Calu3 (cell line): Measurements from ENCODE around the gene CHL1. TPM values are rescaled to one million over a fixed set of nuclear protein-coding genes. Genes with fewer than 3 reads are reported as not detected.

Experiments used
- BruUV-seq: library from RNA; stranded (reverse); fragments of 400-500 nt; replicated peaks from 2 replicates; lab custom pipeline; 2021; lab: Mats Ljungman, UMichigan
- CTCF ChIA-PET: fragments of 300-600 bp; sonication (Branson Sonifier 250); formaldehyde crosslinking; loops from one replicate; lab custom pipeline; 2022; ENCODE audit warnings: antibody characterized with exemption; lab: Charles Lee
- DNase-seq: peaks from one replicate; pipeline ENCODE4 v3.0.0; 2022
- H3K27ac Mint-ChIP-seq: one replicate; pipeline ENCODE4 v1.8.0; 2022; ENCODE audit warnings: mixed read lengths; ENCODE audit not compliant: unreplicated experiment
- H3K27me3 Mint-ChIP-seq: one replicate; pipeline ENCODE4 v1.8.0; 2022; ENCODE audit warnings: mixed read lengths; ENCODE audit not compliant: unreplicated experiment
- H3K36me3 Mint-ChIP-seq: one replicate; pipeline ENCODE4 v1.8.0; 2022; ENCODE audit warnings: mild to moderate bottlenecking, moderate library complexity, mixed read lengths; ENCODE audit not compliant: insufficient read depth, unreplicated experiment
- H3K4me1 Mint-ChIP-seq: one replicate; pipeline ENCODE4 v1.8.0; 2022; ENCODE audit warnings: mild to moderate bottlenecking, low read depth, mixed read lengths; ENCODE audit not compliant: unreplicated experiment
- H3K4me3 Mint-ChIP-seq: one replicate; pipeline ENCODE4 v1.8.0; 2022; ENCODE audit warnings: mild to moderate bottlenecking, low read depth, moderate library complexity, mixed read lengths; ENCODE audit not compliant: unreplicated experiment
- H3K9me3 Mint-ChIP-seq: one replicate; pipeline ENCODE4 v1.8.0; 2022; ENCODE audit warnings: low read depth, mixed read lengths; ENCODE audit not compliant: unreplicated experiment
- intact Hi-C: fragments of 100-400 bp; cut with micrococcal nuclease; formaldehyde crosslinking; loops from one replicate; pipeline ENCODE4 v1.10.0; 2022; ENCODE audit not compliant: unreplicated experiment
- total RNA-seq: library from RNA; stranded (reverse); gene quantifications from 2 replicates; pipeline ENCODE4 v1.2.3, GENCODE V29; 2022
- TF ChIP-seq, protein P1 (sequence below): fragments of 200-600 bp; IDR thresholded peaks from one replicate; pipeline ENCODE4 v1.8.0; 2022; ENCODE audit warnings: antibody characterized with exemption; ENCODE audit not compliant: unreplicated experiment

Gene CHL1
- total RNA-seq, 1 experiment from 2014 or later = 0.73 TPM

DNA sequence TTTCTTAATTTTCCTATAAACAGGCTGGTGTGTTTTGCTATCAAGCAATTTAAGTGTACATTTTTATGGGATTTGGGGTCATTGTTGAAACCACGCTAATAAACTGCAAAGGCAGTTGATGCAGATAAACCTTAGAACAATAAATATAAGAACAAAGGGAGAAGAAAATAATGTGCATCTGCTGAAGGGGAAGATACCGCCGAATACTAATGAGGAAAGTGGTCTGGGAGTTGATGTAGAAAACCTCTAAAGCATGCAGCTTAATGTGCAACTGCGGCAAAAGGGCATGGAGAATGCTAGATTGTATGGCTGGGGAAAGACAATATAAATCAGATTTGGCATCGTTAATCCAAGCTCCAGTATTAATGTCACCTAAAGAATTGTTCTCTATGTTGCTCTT, 29.8 kb upstream of the CHL1 start:
- TF ChIP-seq, protein P1, sequence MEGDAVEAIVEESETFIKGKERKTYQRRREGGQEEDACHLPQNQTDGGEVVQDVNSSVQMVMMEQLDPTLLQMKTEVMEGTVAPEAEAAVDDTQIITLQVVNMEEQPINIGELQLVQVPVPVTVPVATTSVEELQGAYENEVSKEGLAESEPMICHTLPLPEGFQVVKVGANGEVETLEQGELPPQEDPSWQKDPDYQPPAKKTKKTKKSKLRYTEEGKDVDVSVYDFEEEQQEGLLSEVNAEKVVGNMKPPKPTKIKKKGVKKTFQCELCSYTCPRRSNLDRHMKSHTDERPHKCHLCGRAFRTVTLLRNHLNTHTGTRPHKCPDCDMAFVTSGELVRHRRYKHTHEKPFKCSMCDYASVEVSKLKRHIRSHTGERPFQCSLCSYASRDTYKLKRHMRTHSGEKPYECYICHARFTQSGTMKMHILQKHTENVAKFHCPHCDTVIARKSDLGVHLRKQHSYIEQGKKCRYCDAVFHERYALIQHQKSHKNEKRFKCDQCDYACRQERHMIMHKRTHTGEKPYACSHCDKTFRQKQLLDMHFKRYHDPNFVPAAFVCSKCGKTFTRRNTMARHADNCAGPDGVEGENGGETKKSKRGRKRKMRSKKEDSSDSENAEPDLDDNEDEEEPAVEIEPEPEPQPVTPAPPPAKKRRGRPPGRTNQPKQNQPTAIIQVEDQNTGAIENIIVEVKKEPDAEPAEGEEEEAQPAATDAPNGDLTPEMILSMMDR = no peak
- CTCF ChIA-PET = no interaction called here
- peaks cover 3% of the 10 kb centered on the region for H3K9me3 Mint-ChIP-seq
- H3K4me1 Mint-ChIP-seq = no peaks in the 10 kb centered on the region
- H3K4me3 Mint-ChIP-seq = no peak overlapping the region
- intact Hi-C loops = no loop called here
- DNase-seq = no peak
- H3K36me3 Mint-ChIP-seq = no peaks in the 10 kb centered on the region
- H3K27ac Mint-ChIP-seq = no peak overlapping the region
- H3K27me3 Mint-ChIP-seq = peaks cover 17% of the 10 kb centered on the region
- no TSS peak for BruUV-seq

DNA sequence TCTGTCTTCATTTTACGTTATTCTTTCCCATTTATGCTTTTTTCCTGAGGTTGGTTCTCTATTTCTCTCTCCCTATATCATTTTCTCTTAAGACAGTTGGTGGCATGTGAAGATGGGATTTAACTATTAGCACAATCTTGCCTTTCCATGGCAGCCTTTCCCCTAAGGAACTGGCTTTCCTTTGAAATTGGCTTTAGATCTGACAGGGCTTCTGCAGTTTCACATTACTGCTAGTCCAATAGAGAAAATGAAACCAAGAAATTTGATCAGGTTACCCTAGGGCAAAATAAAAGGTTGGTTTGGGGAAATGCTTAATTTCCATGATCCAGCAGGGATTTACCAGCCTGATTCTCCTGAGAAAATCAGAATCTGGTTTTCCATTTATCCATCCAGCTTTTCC, 22.7 kb upstream of the CHL1 start:
- intact Hi-C loops = no loop called here
- no TSS peak for BruUV-seq
- CTCF ChIA-PET = no interaction called here

DNA sequence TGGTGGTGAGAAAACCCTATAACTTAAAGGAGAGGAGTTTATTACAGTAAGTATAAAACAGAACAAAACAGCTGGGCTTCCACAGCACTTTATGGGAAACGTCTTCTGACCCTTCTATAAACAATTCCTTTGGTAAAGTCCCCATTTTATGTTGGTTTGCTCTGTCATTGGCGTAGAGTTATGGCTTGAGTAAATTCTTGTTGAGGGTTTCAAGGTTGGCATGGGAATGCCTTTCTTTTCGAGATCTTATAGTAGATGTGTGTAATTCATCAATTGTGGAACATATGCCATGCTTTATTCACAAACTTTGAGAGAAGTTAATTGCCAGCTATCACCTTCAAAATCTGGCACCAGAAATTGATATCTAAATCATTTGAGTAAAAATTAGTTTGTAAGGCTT, 11.6 kb upstream of the CHL1 start:
- TF ChIP-seq, protein P1 = no peak
- H3K27me3 Mint-ChIP-seq = peaks cover 7% of the 10 kb centered on the region
- intact Hi-C loops = loop anchor here (5.0 kb wide), 1 partner anchor 1072 kb away; no protein-coding TSS in a partner anchor

More for the DNA sequence above, 22.7 kb upstream of the CHL1 start:
- Mint-ChIP-seq H3K27ac (no peak overlapping the region), H3K4me3 (no peak overlapping the region), H3K4me1 (peaks cover 8% of the 10 kb centered on the region), H3K36me3 (no peaks in the 10 kb centered on the region), H3K9me3 (no peaks in the 10 kb centered on the region), H3K27me3 (no peaks in the 10 kb centered on the region)
- TF ChIP-seq, protein P1 = no peak
- DNase-seq = no peak

GRCh38 chr3:192215-192929, 4.2 kb upstream of the CHL1 start:
- H3K4me1 Mint-ChIP-seq = peaks cover 7% of the 10 kb centered on the region
- no TSS peak for BruUV-seq
- CTCF ChIA-PET = no interaction called here
- no peaks in the 10 kb centered on the region for H3K9me3 Mint-ChIP-seq
- DNase-seq = no peak
- TF ChIP-seq, protein P1 = no peak
- intact Hi-C loops = no loop called here
- H3K36me3 Mint-ChIP-seq = peaks cover 6% of the 10 kb centered on the region
- no peak overlapping the region for H3K4me3 Mint-ChIP-seq
- no peak overlapping the region for H3K27ac Mint-ChIP-seq
- peaks cover 27% of the 10 kb centered on the region for H3K27me3 Mint-ChIP-seq

More for the DNA sequence above, 11.6 kb upstream of the CHL1 start:
- BruUV-seq = no TSS peak
- Mint-ChIP-seq H3K4me3 (no peak overlapping the region), H3K4me1 (no peaks in the 10 kb centered on the region), H3K36me3 (no peaks in the 10 kb centered on the region), H3K27ac (no peak overlapping the region), H3K9me3 (peaks cover 3% of the 10 kb centered on the region)
- CTCF ChIA-PET = no interaction called here
- no peak for DNase-seq
